Activated naive CD8-positive, alpha-beta T cell treated with anti-CD3 and anti-CD28 coated beads, Interleukin-2, amount 10 ng/mL, durations not matched to agents 7 days and 5 days (primary cell): ENCODE measurements around the gene TDRD10. TPM values are rescaled to one million over a fixed set of nuclear protein-coding genes. Genes with fewer than 3 reads are reported as not detected.
"Not testable (repeated sequence)": the region's sequence is repeated elsewhere in the genome, so short reads cannot be mapped to it uniquely, and the experiment has no call there.

Experiments used
- ATAC-seq: fragments of 150-1000 bp; cut with Tn5 transposase; one replicate; pipeline ENCODE4 v1.10.0; 2021; ENCODE audit warnings: low read depth, moderate library complexity
- POLR2A ChIA-PET: fragments of 350-600 bp; sonication (Branson Sonifier 250); formaldehyde crosslinking; loops from one replicate; lab custom pipeline; 2021; ENCODE audit warnings: antibody characterized with exemption; lab: Charles Lee
- DNase-seq: peaks from one replicate; pipeline ENCODE4 v3.0.0; 2021
- H3K27ac Mint-ChIP-seq: one replicate; pipeline ENCODE4 v1.8.0; 2022; ENCODE audit warnings: mild to moderate bottlenecking, mixed read lengths
- H3K27me3 Mint-ChIP-seq: one replicate; pipeline ENCODE4 v1.8.0; 2022; ENCODE audit warnings: mild to moderate bottlenecking, moderate library complexity, mixed read lengths
- H3K36me3 Mint-ChIP-seq: one replicate; pipeline ENCODE4 v1.8.0; 2021; ENCODE audit warnings: mild to moderate bottlenecking, mixed read lengths
- H3K4me1 Mint-ChIP-seq: one replicate; pipeline ENCODE4 v1.8.0; 2021; ENCODE audit warnings: mixed read lengths
- H3K4me3 Mint-ChIP-seq: one replicate; pipeline ENCODE4 v1.8.0; 2022; ENCODE audit warnings: mild to moderate bottlenecking, moderate library complexity, mixed read lengths
- H3K9me3 Mint-ChIP-seq: one replicate; pipeline ENCODE4 v1.8.0; 2021; ENCODE audit warnings: mixed read lengths
- total RNA-seq, 2 experiments: library from RNA; stranded (reverse); gene quantifications; one replicate each; pipeline ENCODE4 v1.2.3, GENCODE V29; 2021

TDRD10 gene
- total RNA-seq, 2 experiments from 2014 or later: not detected

- DNase-seq (no peak), ATAC-seq (no peak)
- Mint-ChIP-seq H3K4me1 (peaks cover 2% of the 10 kb centered on the region), H3K4me3 (no peak overlapping the region), H3K27me3 (peaks cover 70% of the 10 kb centered on the region), H3K36me3 (peaks cover 1% of the 10 kb centered on the region), H3K27ac (no peak overlapping the region), H3K9me3 (peaks cover 1% of the 10 kb centered on the region)
- POLR2A ChIA-PET: no interaction called here
These were observed 711 bp downstream of the TDRD10 start for GRCh38 chr1:154502744-154503115.

GRCh38 chr1:154503898-154504297, 1.9 kb downstream of the TDRD10 start:
- no peak for DNase-seq
- peaks cover 74% of the 10 kb centered on the region for H3K27me3 Mint-ChIP-seq
- no peaks in the 10 kb centered on the region for H3K9me3 Mint-ChIP-seq
- no peak overlapping the region for H3K4me3 Mint-ChIP-seq
- H3K36me3 Mint-ChIP-seq: peaks cover 1% of the 10 kb centered on the region
- H3K27ac Mint-ChIP-seq: no peak overlapping the region
- POLR2A ChIA-PET: no interaction called here
- ATAC-seq: no peak
- peaks cover 2% of the 10 kb centered on the region for H3K4me1 Mint-ChIP-seq

DNA sequence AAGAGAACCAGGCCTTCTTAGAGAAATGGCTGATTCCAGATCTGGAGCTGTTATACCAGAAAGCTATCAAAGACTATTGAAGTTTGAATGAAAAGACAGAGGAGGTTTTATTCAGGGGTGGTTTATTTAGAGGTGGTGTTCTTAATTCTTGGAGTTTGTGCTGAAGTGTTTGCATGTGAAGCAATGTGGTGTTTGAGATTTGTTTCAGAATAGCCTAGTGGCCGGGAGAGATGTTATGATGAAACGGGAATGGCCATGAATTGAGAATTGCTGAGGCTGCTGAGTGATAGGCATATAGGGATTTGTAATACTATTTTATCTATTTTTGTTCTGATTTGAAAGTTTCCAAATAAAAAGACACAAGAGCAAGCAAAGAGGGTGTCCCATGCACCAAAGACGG, 10.7 kb downstream of the TDRD10 start:
- ATAC-seq (no peak), DNase-seq (no peak)
- H3K36me3 Mint-ChIP-seq: no peaks in the 10 kb centered on the region
- no peaks in the 10 kb centered on the region for H3K4me1 Mint-ChIP-seq
- H3K27ac Mint-ChIP-seq: no peak overlapping the region
- no peak overlapping the region for H3K4me3 Mint-ChIP-seq
- H3K27me3 Mint-ChIP-seq: peaks cover 32% of the 10 kb centered on the region
- POLR2A ChIA-PET: no interaction called here
- no peaks in the 10 kb centered on the region for H3K9me3 Mint-ChIP-seq

DNA sequence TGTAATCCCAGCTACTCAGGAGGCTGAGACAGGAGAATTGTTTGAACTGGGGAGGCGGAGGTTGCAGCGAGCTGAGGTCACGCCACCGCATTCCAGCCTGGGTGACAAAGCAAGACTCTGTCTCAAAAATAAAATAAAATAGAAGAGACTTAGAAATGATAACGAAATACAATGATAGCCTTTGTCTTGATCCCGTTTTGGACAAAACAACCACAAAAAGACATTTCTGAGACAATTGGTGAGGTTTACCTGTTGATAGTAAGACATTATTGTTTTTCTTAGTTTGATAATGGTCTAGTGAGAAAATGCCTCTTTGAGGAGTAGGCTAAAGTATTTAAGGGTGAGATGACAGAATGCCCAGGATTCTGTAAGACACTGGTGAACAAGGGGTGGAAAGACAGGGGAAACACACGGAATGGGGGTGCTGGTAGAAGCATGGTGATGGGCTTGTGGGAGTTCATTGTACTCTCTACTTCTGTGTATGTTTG, 12.1 kb downstream of the TDRD10 start:
- Mint-ChIP-seq H3K9me3 (no peaks in the 10 kb centered on the region), H3K36me3 (no peaks in the 10 kb centered on the region), H3K27ac (no peak overlapping the region), H3K4me3 (no peak overlapping the region), H3K4me1 (no peaks in the 10 kb centered on the region), H3K27me3 (peaks cover 20% of the 10 kb centered on the region)
- POLR2A ChIA-PET: no interaction called here
- ATAC-seq (no peak), DNase-seq (no peak)

GRCh38 chr1:154517661-154518060, 15.6 kb downstream of the TDRD10 start:
- no peaks in the 10 kb centered on the region for H3K4me1 Mint-ChIP-seq
- DNase-seq: no peak
- POLR2A ChIA-PET: no interaction called here
- H3K27ac Mint-ChIP-seq: no peak overlapping the region
- H3K4me3 Mint-ChIP-seq: no peak overlapping the region
- peaks cover 36% of the 10 kb centered on the region for H3K27me3 Mint-ChIP-seq
- H3K9me3 Mint-ChIP-seq: no peaks in the 10 kb centered on the region
- no peak for ATAC-seq
- H3K36me3 Mint-ChIP-seq: no peaks in the 10 kb centered on the region

GRCh38 chr1:154519591-154519991, 17.6 kb downstream of the TDRD10 start:
- DNase-seq: no peak
- Mint-ChIP-seq H3K4me3 (no peak overlapping the region), H3K36me3 (no peaks in the 10 kb centered on the region), H3K9me3 (no peaks in the 10 kb centered on the region), H3K27ac (no peak overlapping the region), H3K27me3 (peaks cover 37% of the 10 kb centered on the region), H3K4me1 (no peaks in the 10 kb centered on the region)
- no peak for ATAC-seq
- POLR2A ChIA-PET: no interaction called here

DNA sequence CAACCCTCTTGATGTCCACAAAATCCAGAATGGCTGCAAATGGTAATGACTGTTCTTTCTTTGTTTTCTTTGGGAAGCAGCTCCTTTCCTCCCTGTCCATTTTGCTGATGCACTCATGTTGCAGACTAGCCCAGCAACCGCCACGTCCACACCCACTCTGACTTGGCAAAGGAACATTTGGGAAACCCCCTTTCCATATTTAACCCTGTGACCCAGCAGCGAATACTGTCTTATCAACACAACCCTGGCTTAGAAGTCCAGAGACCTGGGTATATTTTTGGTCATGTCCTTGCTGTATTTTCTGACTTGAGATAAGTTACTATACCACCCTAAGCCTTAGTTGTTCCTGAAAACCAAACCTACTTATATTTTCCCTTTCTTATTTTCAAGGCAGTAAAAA, 18.3 kb downstream of the TDRD10 start:
- Mint-ChIP-seq H3K27me3 (peaks cover 40% of the 10 kb centered on the region), H3K4me3 (no peak overlapping the region), H3K27ac (no peak overlapping the region), H3K36me3 (no peaks in the 10 kb centered on the region), H3K9me3 (no peaks in the 10 kb centered on the region), H3K4me1 (no peaks in the 10 kb centered on the region)
- no peak for ATAC-seq
- no peak for DNase-seq
- POLR2A ChIA-PET: no interaction called here

- ATAC-seq: no peak
- H3K4me1 Mint-ChIP-seq: no peaks in the 10 kb centered on the region
- H3K27ac Mint-ChIP-seq: no peak overlapping the region
- no peaks in the 10 kb centered on the region for H3K9me3 Mint-ChIP-seq
- DNase-seq: no peak
- H3K36me3 Mint-ChIP-seq: no peaks in the 10 kb centered on the region
- no peak overlapping the region for H3K4me3 Mint-ChIP-seq
- H3K27me3 Mint-ChIP-seq: peaks cover 36% of the 10 kb centered on the region
- POLR2A ChIA-PET: no interaction called here
These were observed 19.7 kb downstream of the TDRD10 start for GRCh38 chr1:154521695-154522094.

GRCh38 chr1:154524881-154525280, 22.9 kb downstream of the TDRD10 start:
- no peaks in the 10 kb centered on the region for H3K36me3 Mint-ChIP-seq
- POLR2A ChIA-PET: no interaction called here
- H3K9me3 Mint-ChIP-seq: no peaks in the 10 kb centered on the region
- peaks cover 37% of the 10 kb centered on the region for H3K27me3 Mint-ChIP-seq
- no peaks in the 10 kb centered on the region for H3K4me1 Mint-ChIP-seq
- H3K4me3 Mint-ChIP-seq: no peak overlapping the region
- H3K27ac Mint-ChIP-seq: no peak overlapping the region
- ATAC-seq: no peak
- DNase-seq: no peak

DNA sequence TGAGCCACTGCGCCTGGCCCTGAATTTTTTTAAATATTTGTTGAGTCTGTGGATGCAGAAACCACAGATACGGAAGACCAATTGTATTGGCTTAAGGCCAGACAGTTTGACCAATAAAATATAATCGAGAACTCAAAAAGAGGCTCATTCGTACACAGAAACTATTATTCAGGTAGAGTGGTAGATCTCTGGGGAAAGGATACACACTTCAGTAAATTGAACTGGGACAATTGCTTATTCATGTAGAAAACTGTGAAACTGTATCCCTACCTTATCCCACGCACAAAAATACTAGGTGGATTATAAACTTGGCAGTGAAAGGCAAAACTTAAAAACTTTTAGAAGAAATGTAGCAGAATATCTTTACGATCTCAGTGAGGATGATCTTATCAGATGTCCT, 25.2 kb downstream of the TDRD10 start:
- H3K27me3 Mint-ChIP-seq: peaks cover 30% of the 10 kb centered on the region

GRCh38 chr1:154529308-154529707, 27.3 kb downstream of the TDRD10 start:
- no peak for ATAC-seq
- POLR2A ChIA-PET: no interaction called here
- Mint-ChIP-seq H3K36me3 (no peaks in the 10 kb centered on the region), H3K9me3 (no peaks in the 10 kb centered on the region), H3K4me1 (no peaks in the 10 kb centered on the region), H3K27me3 (peaks cover 23% of the 10 kb centered on the region), H3K27ac (no peak overlapping the region), H3K4me3 (no peak overlapping the region)
- DNase-seq: no peak

More for the DNA sequence above, 25.2 kb downstream of the TDRD10 start:
- POLR2A ChIA-PET: no interaction called here
- Mint-ChIP-seq H3K27ac (no peak overlapping the region), H3K36me3 (no peaks in the 10 kb centered on the region), H3K4me3 (no peak overlapping the region), H3K9me3 (no peaks in the 10 kb centered on the region), H3K4me1 (no peaks in the 10 kb centered on the region)
- DNase-seq (no peak), ATAC-seq (no peak)

DNA sequence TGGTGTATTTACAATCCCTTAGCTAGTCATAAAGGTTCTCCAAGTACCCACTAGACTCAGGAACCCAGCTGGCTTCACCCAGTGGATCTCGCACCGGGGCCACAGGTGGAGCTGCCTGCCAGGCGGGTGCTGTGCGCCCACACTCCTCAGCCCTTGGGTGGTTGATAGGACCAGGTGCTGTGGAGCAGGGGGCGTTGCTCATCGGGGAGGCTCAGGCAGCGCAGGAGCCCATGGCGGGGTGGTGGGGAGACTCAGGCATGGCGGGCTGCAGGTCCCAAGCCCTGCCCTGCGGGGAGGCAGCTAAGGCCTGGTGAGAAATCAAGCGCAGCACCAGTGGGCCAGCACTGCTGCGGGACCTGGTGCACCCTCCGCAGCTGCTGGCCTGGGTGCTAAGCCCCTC, 29.9 kb downstream of the TDRD10 start:
- H3K27me3 Mint-ChIP-seq: peaks cover 24% of the 10 kb centered on the region
- ATAC-seq, DNase-seq, H3K27ac Mint-ChIP-seq, H3K4me3 Mint-ChIP-seq, H3K4me1 Mint-ChIP-seq, POLR2A ChIA-PET, H3K9me3 Mint-ChIP-seq, H3K36me3 Mint-ChIP-seq: not testable (repeated sequence)

- ATAC-seq: no peak
- Mint-ChIP-seq H3K9me3 (no peaks in the 10 kb centered on the region), H3K4me3 (no peak overlapping the region), H3K36me3 (no peaks in the 10 kb centered on the region), H3K4me1 (no peaks in the 10 kb centered on the region), H3K27me3 (peaks cover 21% of the 10 kb centered on the region), H3K27ac (no peak overlapping the region)
- POLR2A ChIA-PET: interaction anchor here (0.7 kb wide), 1 partner anchor 210 kb away, joined by 3 read pairs; no protein-coding TSS in a partner anchor
- no peak for DNase-seq
These were observed 32.2 kb downstream of the TDRD10 start for GRCh38 chr1:154533952-154534844.

DNA sequence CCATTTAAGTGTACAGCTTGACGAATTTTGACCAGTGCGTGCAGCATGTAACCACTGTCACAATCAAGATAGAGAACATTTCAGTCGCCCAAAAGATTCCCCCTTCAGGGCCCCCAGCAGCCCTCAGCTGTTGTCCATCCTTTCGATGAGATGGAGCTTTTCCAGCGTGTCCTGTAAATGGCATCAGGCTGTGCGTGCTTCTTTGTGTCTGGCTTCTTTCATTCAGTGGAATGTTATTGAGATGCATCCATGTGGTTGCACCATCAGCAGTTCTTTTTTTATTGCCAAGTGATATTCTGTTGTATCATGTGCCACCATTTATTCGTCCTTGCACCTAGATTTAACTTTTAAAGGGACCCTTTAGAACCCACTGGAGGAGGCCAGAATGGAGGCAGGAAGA, 34.6 kb downstream of the TDRD10 start:
- Mint-ChIP-seq H3K9me3 (no peaks in the 10 kb centered on the region), H3K27ac (no peak overlapping the region), H3K4me1 (no peaks in the 10 kb centered on the region), H3K4me3 (no peak overlapping the region), H3K27me3 (peaks cover 18% of the 10 kb centered on the region), H3K36me3 (no peaks in the 10 kb centered on the region)
- no peak for ATAC-seq
- no peak for DNase-seq
- POLR2A ChIA-PET: no interaction called here
